Right kidney (tissue), 1 donor: ENCODE results near the gene TMPRSS12.
"Not testable (repeated sequence)": the region's sequence is repeated elsewhere in the genome, so short reads cannot be mapped to it uniquely, and the experiment has no call there.

Experiments
- DNase-seq: peaks from one replicate; pipeline ENCODE4 v3.0.0-alpha.2; 2016

TMPRSS12 gene

DNA sequence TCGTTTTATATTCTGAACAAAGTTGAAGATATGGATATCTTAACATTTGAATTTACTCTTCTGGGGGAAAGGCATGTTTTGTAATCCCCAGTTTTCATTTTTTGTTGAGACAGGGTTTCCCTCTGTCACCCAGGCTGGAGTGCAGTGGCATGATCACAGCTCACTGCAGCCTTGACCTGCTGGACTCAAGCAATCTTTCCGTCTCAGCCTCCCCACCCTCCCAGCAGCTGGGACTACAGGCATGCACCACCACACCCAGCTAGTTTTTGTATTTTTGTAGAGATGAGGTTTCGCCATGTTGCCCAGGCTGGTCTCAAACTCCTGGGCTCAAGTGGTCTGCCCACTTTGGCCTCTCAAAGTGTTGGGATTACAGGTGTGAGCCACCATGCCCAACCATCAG lies 84.2 kb downstream of the TMPRSS12 start:
- not testable (repeated sequence) for DNase-seq

DNA sequence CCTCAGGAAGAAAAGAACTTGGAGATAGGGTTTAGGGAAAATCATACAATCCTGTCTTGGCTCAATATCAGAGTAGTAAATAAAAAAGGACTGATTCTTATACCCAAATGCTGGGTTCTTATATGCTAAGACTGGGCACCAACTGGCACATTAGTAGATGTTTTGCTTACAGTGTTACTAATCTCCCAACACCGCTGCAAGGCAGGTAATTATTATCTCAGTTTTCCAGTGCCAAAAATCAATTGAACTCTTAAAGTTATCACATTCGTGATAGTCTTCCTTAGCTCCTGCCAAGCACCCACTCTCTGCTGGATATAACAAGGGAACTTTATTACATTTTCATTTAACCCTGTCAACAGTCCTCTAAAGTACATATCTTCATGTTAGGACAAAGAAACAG lies 84.6 kb downstream of the TMPRSS12 start:
- no peak for DNase-seq

DNA sequence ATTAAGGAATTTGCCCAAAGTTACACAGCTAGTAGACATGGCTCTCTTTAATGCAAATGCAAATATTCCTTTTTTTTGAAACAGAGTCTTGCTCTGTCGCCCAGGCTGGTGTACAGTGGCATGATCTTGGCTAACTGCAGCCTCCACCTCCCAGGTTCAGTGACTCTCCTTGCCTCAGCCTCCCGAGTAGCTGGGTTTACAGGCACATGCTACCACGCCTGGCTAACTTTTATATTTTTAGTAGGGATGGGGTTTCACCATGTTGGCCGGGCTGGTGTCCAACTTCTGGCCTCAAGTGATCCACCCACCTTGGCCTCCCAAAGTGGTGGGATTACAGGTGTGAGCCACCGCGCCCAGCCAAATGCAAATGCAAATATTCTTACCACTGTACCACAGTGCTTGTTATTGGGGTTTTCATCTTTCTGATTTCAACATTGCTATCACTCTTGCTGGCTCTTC lies 85.1 kb downstream of the TMPRSS12 start:
- no peak for DNase-seq

DNA sequence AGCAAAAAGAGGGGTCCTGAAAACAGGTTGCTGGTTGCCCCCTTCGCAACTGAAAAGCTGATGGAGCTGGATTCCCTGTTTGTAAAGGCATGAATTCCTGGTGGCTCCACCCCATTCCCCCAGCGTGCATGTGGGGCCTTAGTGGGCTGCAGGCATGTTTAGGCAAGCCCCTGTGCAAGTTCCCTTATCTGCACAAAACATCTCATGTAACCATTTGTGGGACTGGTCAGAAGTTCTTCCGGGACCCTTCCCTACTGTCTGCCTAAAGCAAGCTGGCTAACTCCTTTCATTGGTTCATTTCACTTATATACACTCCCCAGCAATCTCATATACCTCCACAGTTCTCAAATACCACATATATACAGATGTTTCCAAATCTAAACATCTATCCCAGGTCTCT lies 85.7 kb downstream of the TMPRSS12 start:
- DNase-seq: no peak

DNA sequence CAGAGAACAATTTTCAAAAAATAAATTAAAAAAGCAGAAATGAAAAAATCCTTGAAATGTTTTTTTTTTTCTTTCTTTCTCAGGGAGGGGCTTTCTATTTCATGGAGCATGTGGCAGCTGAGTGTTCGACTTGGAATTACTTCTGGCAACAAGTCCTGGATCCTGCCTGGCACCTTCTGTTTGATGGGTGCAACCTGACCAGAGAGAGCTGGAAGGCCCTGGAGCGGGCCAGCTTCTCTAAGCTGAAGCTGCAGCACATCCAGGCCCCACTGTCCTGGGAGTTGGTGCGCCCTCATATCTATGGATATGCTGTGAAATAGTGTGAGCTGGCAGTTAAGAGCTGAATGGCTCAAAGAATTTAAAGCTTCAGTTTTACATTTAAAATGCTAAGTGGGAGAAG lies 87.1 kb downstream of the TMPRSS12 start:
- no peak for DNase-seq

DNA sequence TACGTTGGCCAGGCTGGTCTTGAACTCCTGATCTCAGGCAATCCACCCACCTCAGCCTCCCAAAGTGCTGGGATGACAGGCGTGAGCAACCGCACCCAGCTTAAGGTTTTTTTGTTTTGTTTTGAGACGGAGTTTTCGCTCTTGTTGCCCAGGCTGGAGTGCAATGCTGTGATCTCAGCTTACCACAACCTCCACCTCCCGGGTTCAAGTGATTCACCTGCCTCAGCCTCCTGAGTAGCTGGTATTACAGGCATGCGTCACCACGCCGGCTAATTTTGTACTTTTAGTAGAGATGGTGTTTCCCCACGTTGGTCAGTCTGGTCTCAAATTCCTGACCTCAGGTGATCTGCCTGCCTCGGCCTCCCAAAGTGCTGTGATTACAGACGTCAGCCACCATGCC lies 87.8 kb downstream of the TMPRSS12 start:
- DNase-seq: not testable (repeated sequence)

DNA sequence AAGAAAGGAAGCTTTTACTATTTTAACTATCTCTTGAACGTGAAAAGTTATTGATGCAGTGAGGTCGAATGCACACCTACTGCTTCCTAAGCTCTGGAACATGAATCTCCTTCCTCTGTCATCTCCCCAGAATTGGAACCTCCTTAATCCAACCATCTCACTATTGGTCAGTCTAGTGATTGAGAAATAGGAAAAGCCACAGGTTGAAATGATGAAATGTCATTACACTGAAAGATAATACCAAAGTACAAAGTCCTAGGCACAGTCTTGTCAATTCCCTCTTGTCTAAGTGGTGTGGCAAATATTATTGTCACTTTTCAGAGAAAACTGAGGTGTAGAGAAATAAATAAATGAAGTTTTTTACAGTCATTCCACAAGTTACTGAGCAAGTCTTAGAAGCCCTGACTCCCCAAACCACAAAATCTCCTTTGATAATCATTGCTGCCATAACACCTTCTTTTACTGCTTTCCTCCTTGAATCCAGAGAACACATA lies 90.1 kb downstream of the TMPRSS12 start:
- DNase-seq: no peak

DNA sequence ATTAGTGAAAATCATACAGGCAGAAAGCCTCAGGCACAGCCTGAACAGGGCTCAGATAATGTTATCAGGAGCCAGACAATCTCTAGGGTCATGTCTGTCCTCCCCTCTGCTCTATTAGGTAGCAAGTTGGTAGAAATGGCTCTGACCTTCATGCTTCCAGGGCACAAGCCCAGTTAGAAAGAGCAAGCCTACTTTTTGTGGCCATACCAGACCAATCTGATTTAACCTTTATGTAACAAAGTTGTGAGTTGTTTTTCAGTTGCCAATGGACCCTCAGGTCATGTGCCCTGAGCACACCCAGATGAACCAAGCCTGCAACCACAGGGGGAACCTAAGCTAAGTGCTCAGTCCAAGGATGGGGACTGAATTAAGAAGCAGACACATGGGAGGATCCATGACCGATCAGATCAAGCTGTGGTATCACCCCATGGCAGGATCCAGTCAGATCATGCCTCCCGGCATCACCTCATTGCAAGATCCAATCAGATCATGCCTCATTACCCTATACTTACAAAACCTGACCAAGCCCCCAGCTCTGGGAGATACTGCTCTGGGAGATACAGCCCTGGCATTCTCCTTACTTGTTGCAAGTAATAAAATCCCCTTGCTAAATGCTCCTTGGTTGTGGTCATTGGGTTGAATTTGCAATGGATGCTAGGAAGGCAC lies 90.9 kb downstream of the TMPRSS12 start:
- no peak for DNase-seq

DNA sequence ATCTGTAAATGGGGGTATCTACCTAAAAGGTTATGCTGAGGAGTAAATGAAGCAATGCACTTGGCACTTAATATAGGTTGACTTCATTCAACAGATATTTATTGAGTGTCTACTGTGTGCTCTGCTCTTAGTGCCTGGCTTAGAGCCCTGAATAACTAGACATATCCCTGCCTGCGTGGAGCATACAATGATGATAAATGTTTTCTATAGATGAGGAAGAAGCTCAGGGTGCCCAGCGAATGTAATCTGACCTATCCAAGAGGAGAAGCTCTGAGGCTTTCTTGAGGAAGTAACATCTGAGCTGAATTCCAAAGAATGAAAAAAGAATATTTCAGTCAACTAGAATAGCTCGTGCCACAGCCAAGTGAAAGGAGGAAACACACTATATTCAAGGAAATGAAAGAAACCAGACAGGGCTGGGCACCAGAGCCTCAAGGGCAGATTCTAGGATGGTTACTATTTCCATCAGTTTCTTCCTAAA lies 91.7 kb downstream of the TMPRSS12 start:
- no peak for DNase-seq

DNA sequence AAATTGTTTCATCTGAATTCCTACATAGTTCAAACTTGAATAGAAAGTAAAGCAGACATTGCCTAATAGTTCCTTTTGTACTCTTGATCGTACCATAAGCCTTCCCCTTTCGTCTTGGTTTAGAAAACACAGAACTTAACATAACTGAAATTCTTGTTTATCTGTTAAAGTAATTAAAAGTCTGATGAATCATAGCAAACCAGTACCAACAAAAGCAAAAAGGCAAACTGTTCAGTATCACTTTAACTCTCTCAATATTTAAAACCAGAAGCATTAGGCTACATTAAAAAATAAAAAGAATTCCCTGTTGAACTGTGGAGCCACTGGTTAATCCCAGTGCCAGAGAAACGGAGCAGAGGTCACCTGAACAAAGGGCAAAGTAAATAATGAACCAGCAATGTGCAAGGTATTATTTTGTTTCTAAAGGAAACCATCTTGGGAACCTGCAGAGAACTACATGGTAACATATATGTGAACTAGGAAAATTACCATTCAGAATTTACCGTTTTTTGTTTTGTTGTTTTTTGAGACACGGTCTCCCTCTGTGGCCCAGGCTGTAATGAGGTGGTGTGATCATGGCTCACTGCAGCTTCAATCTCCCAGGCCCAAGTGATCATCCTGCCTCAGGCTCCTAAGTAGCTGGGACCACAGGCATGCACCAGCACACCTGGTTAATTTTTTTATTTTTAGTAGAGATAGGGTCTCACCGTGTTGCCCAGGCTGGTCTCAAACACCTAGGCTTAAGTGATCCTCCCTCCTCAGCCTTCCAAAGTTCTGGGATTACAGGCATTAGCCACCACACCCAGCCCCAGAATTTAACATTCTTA lies 92.5 kb downstream of the TMPRSS12 start:
- no peak for DNase-seq

DNA sequence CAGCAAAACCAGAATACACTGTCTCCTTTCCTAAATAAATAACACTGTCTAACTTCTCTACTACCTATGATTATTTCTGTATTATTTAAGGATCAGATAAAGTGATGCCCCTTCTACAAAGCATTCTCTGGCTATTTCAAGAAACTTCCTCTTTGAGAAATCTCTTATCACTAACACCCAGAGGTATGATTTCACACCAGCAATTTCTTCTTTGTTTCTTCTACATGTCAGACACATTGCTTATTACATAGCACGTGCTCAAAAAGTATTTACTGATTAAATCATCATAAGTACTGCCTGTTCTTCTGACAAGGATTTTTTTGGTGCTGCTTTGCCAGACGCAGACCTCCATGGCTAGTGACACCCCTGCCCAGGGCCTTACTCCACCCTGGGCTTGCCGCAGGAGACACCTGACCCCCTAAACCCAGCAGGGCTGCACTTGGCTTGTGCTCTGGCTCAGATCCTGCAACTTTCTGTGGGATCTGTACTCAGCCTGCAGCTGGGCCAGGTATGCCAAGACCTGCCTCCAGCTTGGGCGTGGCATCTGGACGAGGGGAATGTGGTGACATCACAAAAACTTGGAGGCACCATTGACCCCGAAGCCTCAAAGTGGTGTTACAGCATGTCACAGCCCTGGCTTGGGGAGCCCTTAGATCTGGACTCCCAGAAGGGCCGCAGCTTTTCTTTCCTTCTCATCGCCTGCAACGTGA lies 94.2 kb downstream of the TMPRSS12 start:
- no peak for DNase-seq
